HepG2 (cell line): Measurements from ENCODE around the gene LRRN4. TPM values are rescaled to one million over a fixed set of nuclear protein-coding genes. Genes with fewer than 3 reads are reported as not detected.

ENCODE experiments used
- ATAC-seq: fragments of 200-7000 bp; cut with Tn5 transposase; 3 replicates; pipeline ENCODE4 v1.9.1; 2020; ENCODE audit warnings: mild to moderate bottlenecking, moderate library complexity
- BruUV-seq: library from RNA; stranded (reverse); fragments of 400-500 nt; replicated peaks from 2 replicates; lab custom pipeline; 2021; lab: Mats Ljungman, UMichigan
- CTCF ChIA-PET: fragments of 300-600 bp; formaldehyde crosslinking; extraction: SDS; loops from one replicate; lab custom pipeline; 2021; ENCODE audit warnings: low total read pairs, inconsistent platforms, low intra/inter-chr PET ratio; lab: Yijun Ruan, JAX
- POLR2A ChIA-PET: fragments of 350-600 bp; sonication (Branson Sonifier 250); formaldehyde crosslinking; loops from one replicate; lab custom pipeline; 2020; ENCODE audit warnings: antibody characterized with exemption, inconsistent platforms; lab: Yijun Ruan, JAX
- DNase-seq: peaks from one replicate; pipeline ENCODE4 v3.0.0-alpha.2; 2015; ENCODE audit warnings: low spot score
- FAIRE-seq: peaks from 3 replicates; lab custom pipeline; 2011; peaks lifted over from hg19 to GRCh38; lab: Jason Lieb, UNC
- H2AFZ ChIP-seq: one replicate; pipeline ENCODE4 v1.6.1; 2011; ENCODE audit warnings: low read length, inconsistent platforms
- H3K27ac ChIP-seq: fragments of 300-600 bp; 3 replicates; pipeline ENCODE4 v1.8.0; 2011; ENCODE audit warnings: mixed run types, mild to moderate bottlenecking, mixed read lengths, low read length, inconsistent platforms; ENCODE audit not compliant: insufficient read depth; ENCODE audit errors: extremely low read length
- H3K27me3 ChIP-seq, 2 experiments: fragments of 200-600 bp in 1 of 2; 2 replicates in 1 of 2; 3 replicates in 1 of 2; pipeline versions ENCODE4 v1.6.0 to v1.8.0; 2011; ENCODE audit warnings: low read length in 2 of 2, mild to moderate bottlenecking in 2 of 2, moderate library complexity in 2 of 2, inconsistent platforms in 1 of 2; ENCODE audit not compliant: insufficient read depth in 2 of 2, control insufficient read depth in 1 of 2
- H3K36me3 ChIP-seq, 2 experiments: fragments of 200-600 bp in 1 of 2; replicated peaks in 1 of 2; 2 replicates in 1 of 2; 3 replicates in 1 of 2; pipeline versions ENCODE4 v1.5.1 to v1.8.0; 2011; ENCODE audit warnings: low read length in 2 of 2, inconsistent platforms in 1 of 2; ENCODE audit not compliant: insufficient read depth in 2 of 2, control insufficient read depth in 1 of 2
- H3K4me1 ChIP-seq: 2 replicates; pipeline ENCODE4 v1.5.1; 2012; ENCODE audit warnings: low read length, inconsistent platforms; ENCODE audit not compliant: insufficient read depth
- H3K4me2 ChIP-seq: 2 replicates; pipeline ENCODE4 v1.6.0; 2011; ENCODE audit warnings: low read depth, low read length, inconsistent platforms
- H3K4me3 ChIP-seq, 3 experiments: fragments of 200-600 bp in 1 of 3; sonication (generic), shearing (Covaris generic) in 1 of 3; replicated peaks in 1 of 3; 2 replicates each; pipeline ENCODE4 v1.5.1; 2011 to 2016; ENCODE audit warnings: low read length in 3 of 3, inconsistent platforms in 2 of 3, low read depth in 2 of 3, mild to moderate bottlenecking in 2 of 3, control low read depth in 1 of 3, mixed read lengths in 1 of 3; ENCODE audit not compliant: insufficient read depth in 1 of 3
- H3K79me2 ChIP-seq: one replicate; pipeline ENCODE4 v1.6.1; 2011; ENCODE audit warnings: low read length, inconsistent platforms; ENCODE audit not compliant: insufficient read depth
- H3K9ac ChIP-seq: 2 replicates; pipeline ENCODE4 v1.6.0; 2011; ENCODE audit warnings: mild to moderate bottlenecking, low read depth, low read length, inconsistent platforms; ENCODE audit not compliant: insufficient read depth
- H3K9me3 ChIP-seq: 2 replicates; pipeline ENCODE4 v1.5.1; 2012; ENCODE audit warnings: mild to moderate bottlenecking, low read length
- H4K20me1 ChIP-seq: 2 replicates; pipeline ENCODE4 v1.6.0; 2011; ENCODE audit warnings: inconsistent platforms, mild to moderate bottlenecking, low read length, moderate library complexity; ENCODE audit not compliant: insufficient read depth
- IKZF4 ChIP-seq: sonication (generic); formaldehyde crosslinking; IDR thresholded peaks from 2 replicates; pipeline ENCODE4 v1.5.1; 2020; ENCODE audit warnings: borderline replicate concordance, mild to moderate bottlenecking, low read depth, missing genetic modification reagents; ENCODE audit errors: not compliant biosample characterization
- MED8 ChIP-seq: sonication (generic); formaldehyde crosslinking; IDR thresholded peaks from 2 replicates; pipeline ENCODE4 v1.8.1; 2023; ENCODE audit warnings: mild to moderate bottlenecking, missing genetic modification reagents; ENCODE audit not compliant: insufficient replicate concordance
- SNAI1 ChIP-seq: sonication (generic); formaldehyde crosslinking; IDR thresholded peaks from 2 replicates; pipeline ENCODE4 v1.5.0; 2020; ENCODE audit warnings: mild to moderate bottlenecking, missing genetic modification reagents, borderline replicate concordance
- ZFY ChIP-seq: sonication (generic); formaldehyde crosslinking; IDR thresholded peaks from 2 replicates; pipeline ENCODE4 v1.4.0; 2020; ENCODE audit warnings: missing genetic modification reagents
- WGBS: methylation state at CpG from one replicate; pipeline ENCODE4 v1.1.6; 2017; ENCODE audit warnings: low lambda C conversion rate; 5-methylcytosine and 5-hydroxymethylcytosine counted together
- in situ Hi-C: cut with HindIII; loops from 2 replicates; pipeline ENCODE4 v1.10.0; 2017; ENCODE audit warnings: low pct_unique_long_range_greater_than_20kb; ENCODE audit not compliant: extremely low pct_ligation_motif_present
- intact Hi-C: fragments of 100-400 bp; cut with micrococcal nuclease; formaldehyde crosslinking; loops from one replicate; pipeline ENCODE4 v1.10.0; 2022; ENCODE audit not compliant: unreplicated experiment
- polyA plus RNA-seq, 8 experiments: library from polyadenylated mRNA; depleted of rRNA in 3 of 8; stranded (reverse) in 7 of 8; unstranded in 1 of 8; fragments of >200 nt; fragmentation: Illumina TruSeq in 4 of 8; extraction: Trizol in 4 of 8; gene quantifications; 2 replicates each; pipeline versions ENCODE4 v1.2.1 to v1.2.3, GENCODE V29; 2011 to 2016; ENCODE audit warnings: low read depth in 4 of 8, missing spikeins in 1 of 8, mixed read lengths in 1 of 8; ENCODE audit not compliant: insufficient read depth in 1 of 8
- total RNA-seq, 5 experiments: library from RNA; depleted of rRNA; stranded (reverse); fragments of >200 nt; fragmentation: Illumina TruSeq; extraction: Trizol; gene quantifications; 2 replicates each; pipeline ENCODE4 v1.2.3, GENCODE V29; 2016; ENCODE audit warnings: low read depth in 1 of 5
- TF ChIP-seq, protein P1 (sequence below), 2 experiments: sonication (generic) in 1 of 2; formaldehyde crosslinking in 1 of 2; IDR thresholded peaks; 2 replicates each; pipeline versions ENCODE4 v1.6.1 to v1.9.0; 2014 to 2022; ENCODE audit warnings: antibody characterized with exemption in 1 of 2, borderline replicate concordance in 1 of 2, inconsistent platforms in 1 of 2, low read depth in 1 of 2, missing genetic modification reagents in 1 of 2
- TF ChIP-seq, protein P2 (sequence below): sonication (generic); formaldehyde crosslinking; conservative IDR thresholded peaks from 2 replicates; pipeline ENCODE4 v1.4.0; 2020; ENCODE audit warnings: missing genetic modification reagents
- TF ChIP-seq, protein P3 (sequence below), 2 experiments: IDR thresholded peaks; 2 replicates each; pipeline ENCODE4 v1.6.1; 2011 to 2012; ENCODE audit warnings: low read length in 2 of 2, borderline replicate concordance in 1 of 2, low read depth in 1 of 2, mild to moderate bottlenecking in 1 of 2, moderate library complexity in 1 of 2
- TF ChIP-seq, protein P4 (sequence below): sonication (generic); formaldehyde crosslinking; IDR thresholded peaks from 2 replicates; pipeline ENCODE4 v1.4.0; 2020; ENCODE audit warnings: low read depth, mild to moderate bottlenecking, missing genetic modification reagents

LRRN4 gene
- total and polyA plus RNA-seq, 2 of the 13 experiments (the other 11 are each of a cell fraction or from before 2014, with no cell fraction given): 0.15 to 0.20 TPM

DNA sequence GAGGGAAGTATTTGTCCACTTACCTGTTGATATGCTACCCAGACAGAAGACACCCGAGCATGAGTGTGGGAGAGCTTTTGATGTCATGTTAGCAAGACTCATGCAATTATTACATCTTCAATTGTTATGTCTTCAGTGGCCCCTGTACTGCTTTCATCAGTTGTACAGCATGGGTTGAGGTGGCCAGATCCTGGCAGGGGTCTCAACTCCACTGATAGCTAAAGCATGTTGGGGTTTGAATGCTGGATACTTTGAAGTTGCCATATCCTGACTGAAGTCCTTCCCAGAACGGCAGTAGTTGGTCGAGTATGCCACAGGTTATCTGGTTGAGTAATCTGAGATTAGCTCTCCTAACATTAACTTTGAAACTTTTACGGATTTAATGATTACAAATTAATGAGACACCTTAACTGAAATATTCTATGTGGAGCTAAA, 46.7 kb downstream of the LRRN4 start (continued):
- TF ChIP-seq, protein P1, sequence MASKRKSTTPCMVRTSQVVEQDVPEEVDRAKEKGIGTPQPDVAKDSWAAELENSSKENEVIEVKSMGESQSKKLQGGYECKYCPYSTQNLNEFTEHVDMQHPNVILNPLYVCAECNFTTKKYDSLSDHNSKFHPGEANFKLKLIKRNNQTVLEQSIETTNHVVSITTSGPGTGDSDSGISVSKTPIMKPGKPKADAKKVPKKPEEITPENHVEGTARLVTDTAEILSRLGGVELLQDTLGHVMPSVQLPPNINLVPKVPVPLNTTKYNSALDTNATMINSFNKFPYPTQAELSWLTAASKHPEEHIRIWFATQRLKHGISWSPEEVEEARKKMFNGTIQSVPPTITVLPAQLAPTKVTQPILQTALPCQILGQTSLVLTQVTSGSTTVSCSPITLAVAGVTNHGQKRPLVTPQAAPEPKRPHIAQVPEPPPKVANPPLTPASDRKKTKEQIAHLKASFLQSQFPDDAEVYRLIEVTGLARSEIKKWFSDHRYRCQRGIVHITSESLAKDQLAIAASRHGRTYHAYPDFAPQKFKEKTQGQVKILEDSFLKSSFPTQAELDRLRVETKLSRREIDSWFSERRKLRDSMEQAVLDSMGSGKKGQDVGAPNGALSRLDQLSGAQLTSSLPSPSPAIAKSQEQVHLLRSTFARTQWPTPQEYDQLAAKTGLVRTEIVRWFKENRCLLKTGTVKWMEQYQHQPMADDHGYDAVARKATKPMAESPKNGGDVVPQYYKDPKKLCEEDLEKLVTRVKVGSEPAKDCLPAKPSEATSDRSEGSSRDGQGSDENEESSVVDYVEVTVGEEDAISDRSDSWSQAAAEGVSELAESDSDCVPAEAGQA (IDR thresholded peaks at IDR 0.05; ENCODE audit: low read depth): no peak
- TF ChIP-seq, protein P1 (CRISPR knock-in tag; IDR thresholded peaks at IDR 0.05; ENCODE audit: borderline replicate concordance): no peak

DNA sequence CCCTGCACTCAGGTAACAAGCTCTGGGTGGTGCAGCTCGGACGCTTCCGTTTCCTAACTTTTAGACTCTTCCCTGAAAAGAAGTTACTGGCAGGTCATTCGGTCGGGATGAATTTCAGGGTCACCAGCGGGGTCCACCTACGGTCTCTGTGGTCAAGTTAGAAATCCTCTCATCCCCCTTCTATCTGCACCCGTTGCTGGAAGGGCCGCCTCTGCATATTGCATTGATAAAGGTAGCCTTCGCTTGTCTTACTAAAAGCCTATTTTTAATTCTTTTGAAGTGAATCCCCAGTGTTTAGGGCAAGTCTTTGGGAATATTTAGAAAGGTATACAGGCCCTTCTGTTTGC, 47.3 kb downstream of the LRRN4 start:
- WGBS: 1% methylated on average over 10 of the region's 10 CpGs
- H3K27ac ChIP-seq: peak overlapping the region; percentile 71
- H3K4me1 ChIP-seq: peaks cover 40% of the 10 kb centered on the region
- peaks cover 49% of the 10 kb centered on the region for H3K79me2 ChIP-seq
- DNase-seq (no peak), ATAC-seq (peak; percentile 0; the same call in 2 of the 3 replicates), FAIRE-seq (no peak)
- ChIA-PET CTCF (no interaction called here), POLR2A (interaction anchor here (1.2 to 2.7 kb wide), 2 partner anchors 47 to 795 kb away, joined by 3 to 13 read pairs; partner anchors contain the start of gene LRRN4)
- BruUV-seq: no TSS peak
- H2AFZ ChIP-seq: no peak overlapping the region
- peaks cover 6 to 18% of the 10 kb centered on the region in 2 experiments for H3K36me3 ChIP-seq
- H4K20me1 ChIP-seq: peaks cover 46% of the 10 kb centered on the region
- H3K9me3 ChIP-seq: no peaks in the 10 kb centered on the region
- peak overlapping the region; percentile 92 for H3K9ac ChIP-seq
- peak overlapping the region; percentile 86 to 98 (median 97) for H3K4me3 ChIP-seq
- H3K27me3 ChIP-seq: no peaks in the 10 kb centered on the region; a peak in 1 of 5 replicates
- H3K4me2 ChIP-seq: peak overlapping the region; percentile 87
- in situ Hi-C loops: no loop called here
- intact Hi-C loops: no loop called here
- TF ChIP-seq, protein P2, sequence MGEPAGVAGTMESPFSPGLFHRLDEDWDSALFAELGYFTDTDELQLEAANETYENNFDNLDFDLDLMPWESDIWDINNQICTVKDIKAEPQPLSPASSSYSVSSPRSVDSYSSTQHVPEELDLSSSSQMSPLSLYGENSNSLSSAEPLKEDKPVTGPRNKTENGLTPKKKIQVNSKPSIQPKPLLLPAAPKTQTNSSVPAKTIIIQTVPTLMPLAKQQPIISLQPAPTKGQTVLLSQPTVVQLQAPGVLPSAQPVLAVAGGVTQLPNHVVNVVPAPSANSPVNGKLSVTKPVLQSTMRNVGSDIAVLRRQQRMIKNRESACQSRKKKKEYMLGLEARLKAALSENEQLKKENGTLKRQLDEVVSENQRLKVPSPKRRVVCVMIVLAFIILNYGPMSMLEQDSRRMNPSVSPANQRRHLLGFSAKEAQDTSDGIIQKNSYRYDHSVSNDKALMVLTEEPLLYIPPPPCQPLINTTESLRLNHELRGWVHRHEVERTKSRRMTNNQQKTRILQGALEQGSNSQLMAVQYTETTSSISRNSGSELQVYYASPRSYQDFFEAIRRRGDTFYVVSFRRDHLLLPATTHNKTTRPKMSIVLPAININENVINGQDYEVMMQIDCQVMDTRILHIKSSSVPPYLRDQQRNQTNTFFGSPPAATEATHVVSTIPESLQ (CRISPR knock-in tag): no peak
- no peak for TF ChIP-seq MED8 (CRISPR knock-in tag)
- TF ChIP-seq, protein P3, sequence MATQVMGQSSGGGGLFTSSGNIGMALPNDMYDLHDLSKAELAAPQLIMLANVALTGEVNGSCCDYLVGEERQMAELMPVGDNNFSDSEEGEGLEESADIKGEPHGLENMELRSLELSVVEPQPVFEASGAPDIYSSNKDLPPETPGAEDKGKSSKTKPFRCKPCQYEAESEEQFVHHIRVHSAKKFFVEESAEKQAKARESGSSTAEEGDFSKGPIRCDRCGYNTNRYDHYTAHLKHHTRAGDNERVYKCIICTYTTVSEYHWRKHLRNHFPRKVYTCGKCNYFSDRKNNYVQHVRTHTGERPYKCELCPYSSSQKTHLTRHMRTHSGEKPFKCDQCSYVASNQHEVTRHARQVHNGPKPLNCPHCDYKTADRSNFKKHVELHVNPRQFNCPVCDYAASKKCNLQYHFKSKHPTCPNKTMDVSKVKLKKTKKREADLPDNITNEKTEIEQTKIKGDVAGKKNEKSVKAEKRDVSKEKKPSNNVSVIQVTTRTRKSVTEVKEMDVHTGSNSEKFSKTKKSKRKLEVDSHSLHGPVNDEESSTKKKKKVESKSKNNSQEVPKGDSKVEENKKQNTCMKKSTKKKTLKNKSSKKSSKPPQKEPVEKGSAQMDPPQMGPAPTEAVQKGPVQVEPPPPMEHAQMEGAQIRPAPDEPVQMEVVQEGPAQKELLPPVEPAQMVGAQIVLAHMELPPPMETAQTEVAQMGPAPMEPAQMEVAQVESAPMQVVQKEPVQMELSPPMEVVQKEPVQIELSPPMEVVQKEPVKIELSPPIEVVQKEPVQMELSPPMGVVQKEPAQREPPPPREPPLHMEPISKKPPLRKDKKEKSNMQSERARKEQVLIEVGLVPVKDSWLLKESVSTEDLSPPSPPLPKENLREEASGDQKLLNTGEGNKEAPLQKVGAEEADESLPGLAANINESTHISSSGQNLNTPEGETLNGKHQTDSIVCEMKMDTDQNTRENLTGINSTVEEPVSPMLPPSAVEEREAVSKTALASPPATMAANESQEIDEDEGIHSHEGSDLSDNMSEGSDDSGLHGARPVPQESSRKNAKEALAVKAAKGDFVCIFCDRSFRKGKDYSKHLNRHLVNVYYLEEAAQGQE (IDR thresholded peaks at IDR 0.05; ENCODE audit: borderline replicate concordance in 1 of 2, low read depth in 1 of 2, low read length in 2 of 2): no peak
- TF ChIP-seq ZFY: no peak
- no peak for TF ChIP-seq SNAI1
- TF ChIP-seq, protein P4, sequence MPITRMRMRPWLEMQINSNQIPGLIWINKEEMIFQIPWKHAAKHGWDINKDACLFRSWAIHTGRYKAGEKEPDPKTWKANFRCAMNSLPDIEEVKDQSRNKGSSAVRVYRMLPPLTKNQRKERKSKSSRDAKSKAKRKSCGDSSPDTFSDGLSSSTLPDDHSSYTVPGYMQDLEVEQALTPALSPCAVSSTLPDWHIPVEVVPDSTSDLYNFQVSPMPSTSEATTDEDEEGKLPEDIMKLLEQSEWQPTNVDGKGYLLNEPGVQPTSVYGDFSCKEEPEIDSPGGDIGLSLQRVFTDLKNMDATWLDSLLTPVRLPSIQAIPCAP (CRISPR knock-in tag): no peak
- TF ChIP-seq IKZF4 (CRISPR knock-in tag): no peak
